Medulla oblongata (tissue), 1 donor: Measurements from ENCODE around the gene KPNA1.
"Not testable (repeated sequence)": the region's sequence is repeated elsewhere in the genome, so short reads cannot be mapped to it uniquely, and the experiment has no call there.

Experiments used
- DNase-seq: peaks from one replicate; pipeline ENCODE4 v3.0.0-alpha.2; 2015; ENCODE audit errors: extremely low spot score

The KPNA1 gene

GRCh38 chr3:122520861-122521260 is 6.1 kb upstream of the KPNA1 start:
- DNase-seq = no peak

- no peak for DNase-seq
Measured at GRCh38 chr3:122519693-122520092, 5.0 kb upstream of the KPNA1 start.

GRCh38 chr3:122516846-122517360 is 2.2 kb upstream of the KPNA1 start:
- DNase-seq = no peak

GRCh38 chr3:122515870-122516269 is 1.1 kb upstream of the KPNA1 start:
- DNase-seq = no peak

- no peak for DNase-seq
Measured at GRCh38 chr3:122515020-122515468, 305 bp upstream of the KPNA1 start.

GRCh38 chr3:122513386-122514122 is 1.2 kb downstream of the KPNA1 start:
- DNase-seq = no peak

- DNase-seq = no peak
Measured at GRCh38 chr3:122512284-122512683, 2.5 kb downstream of the KPNA1 start.

- no peak for DNase-seq
Measured at GRCh38 chr3:122510878-122511535, 3.7 kb downstream of the KPNA1 start.

- not testable (repeated sequence) for DNase-seq
Measured at GRCh38 chr3:122508944-122509343, 5.8 kb downstream of the KPNA1 start.

- no peak for DNase-seq
Measured at GRCh38 chr3:122508135-122508914, 6.4 kb downstream of the KPNA1 start.

- DNase-seq = no peak
Measured at GRCh38 chr3:122506450-122506849, 8.3 kb downstream of the KPNA1 start.

- no peak for DNase-seq
Measured at GRCh38 chr3:122505676-122506075, 9.1 kb downstream of the KPNA1 start.

GRCh38 chr3:122502941-122503340 is 11.8 kb downstream of the KPNA1 start:
- DNase-seq = no peak

- DNase-seq = no peak
Measured at GRCh38 chr3:122502139-122502538, 12.6 kb downstream of the KPNA1 start.

GRCh38 chr3:122500964-122501363 is 13.8 kb downstream of the KPNA1 start:
- DNase-seq = not testable (repeated sequence)

GRCh38 chr3:122498152-122498551 is 16.6 kb downstream of the KPNA1 start:
- DNase-seq = no peak

- no peak for DNase-seq
Measured at GRCh38 chr3:122497425-122497824, 17.3 kb downstream of the KPNA1 start.

- DNase-seq = no peak
Measured at GRCh38 chr3:122496508-122496907, 18.2 kb downstream of the KPNA1 start.

- no peak for DNase-seq
Measured at GRCh38 chr3:122493296-122493695, 21.4 kb downstream of the KPNA1 start.

GRCh38 chr3:122488262-122488973 is 26.3 kb downstream of the KPNA1 start:
- DNase-seq = no peak

- DNase-seq = no peak
Measured at GRCh38 chr3:122484985-122485384, 29.8 kb downstream of the KPNA1 start.

- no peak for DNase-seq
Measured at GRCh38 chr3:122481390-122481789, 33.3 kb downstream of the KPNA1 start.
